ENCODE results near the gene PDK3. TPM values are rescaled to one million over a fixed set of nuclear protein-coding genes. Genes with fewer than 3 reads are reported as not detected.

PDK3 gene
- total RNA-seq, 1 experiment from 2014 or later: 47.3 TPM

- peaks cover 26 to 44% of the 10 kb centered on the region in 2 experiments for H3K4me1 Mint-ChIP-seq
- Histone ChIP-seq H3K79me2 (ENCODE audit: insufficient read depth, low read length) (no peaks in the 10 kb centered on the region), H3K4me2 (ENCODE audit: insufficient read depth, insufficient read length, low read length) (no peak overlapping the region), H3K18ac (ENCODE audit: insufficient read length, low read depth, low read length) (no peak overlapping the region), H4K20me1 (ENCODE audit: control insufficient read depth, insufficient read depth, insufficient read length) (no peaks in the 10 kb centered on the region), H3K79me1 (ENCODE audit: insufficient read depth, low read depth, low read length, poor library complexity, severe bottlenecking) (no peaks in the 10 kb centered on the region), H3K4me1 (ENCODE audit: insufficient read depth, low read length) (no peaks in the 10 kb centered on the region), H3K56ac (ENCODE audit: insufficient read length, low read depth, low read length) (no peak overlapping the region), H2BK12ac (ENCODE audit: insufficient read length, low read depth, low read length) (no peak overlapping the region), H3K9me3 (ENCODE audit: control insufficient read depth, low read depth, low read length) (no peaks in the 10 kb centered on the region), H3K14ac (ENCODE audit: insufficient read depth, low read length) (no peak overlapping the region), H2BK120ac (ENCODE audit: low read depth, low read length, poor library complexity, severe bottlenecking) (no peak overlapping the region), H3K23ac (ENCODE audit: insufficient read length, low read depth, low read length) (no peak overlapping the region), H4K91ac (ENCODE audit: insufficient read length, low read depth, low read length) (no peak overlapping the region), H3K27ac (ENCODE audit: insufficient read length, low read depth, low read length) (no peak overlapping the region), H4K5ac (ENCODE audit: insufficient read length, low read depth, low read length) (no peak overlapping the region), H3T11ph (ENCODE audit: low read length) (no peak overlapping the region), H2BK15ac (ENCODE audit: low read depth, low read length) (no peak overlapping the region), H3K4ac (ENCODE audit: low read depth, low read length) (no peak overlapping the region), H3K27me3 (ENCODE audit: insufficient read depth, low read length) (no peaks in the 10 kb centered on the region), H2BK5ac (ENCODE audit: insufficient read length, low read length) (no peak overlapping the region), H3K9ac (ENCODE audit: extremely low read depth, insufficient read length, low read length) (no peak overlapping the region), H3K23me2 (ENCODE audit: insufficient read length, low read depth, low read length, poor library complexity, severe bottlenecking) (no peaks in the 10 kb centered on the region), H2AFZ (ENCODE audit: low read length) (no peak overlapping the region), H4K8ac (replicated peaks; ENCODE audit: insufficient read length, low read depth, low read length) (no peak overlapping the region), H2AK5ac (ENCODE audit: insufficient read length, low read length) (no peak overlapping the region), H2BK20ac (ENCODE audit: low read depth, low read length, poor library complexity, severe bottlenecking) (no peak overlapping the region)
- no peaks in the 10 kb centered on the region for H3K36me3 Mint-ChIP-seq (ENCODE audit: insufficient read depth in 1 of 3, low read depth in 3 of 3)
- no peak for DNase-seq
- TF ChIP-seq CTCF (conservative IDR thresholded peaks at IDR 0.05): no peak
- no peaks in the 10 kb centered on the region for H3K9me3 Mint-ChIP-seq
- H3K27me3 Mint-ChIP-seq (ENCODE audit: low read depth): no peaks in the 10 kb centered on the region
- no peak overlapping the region for H3K4me3 Mint-ChIP-seq
- no CpG with 5 or more reads among the region's 5 CpGs for WGBS (ENCODE audit: extremely low coverage, insufficient read length, low lambda C conversion rate)
- H3K27ac Mint-ChIP-seq: no peak overlapping the region
Observed at GRCh38 chrX:24550166-24550565, 85.1 kb downstream of the PDK3 start.

Data from H9 (cell line).